Hippocampal formation (tissue), 2 donors: ENCODE data around the gene MYCN.

Source experiments
- DNase-seq, 2 donors: peaks; one replicate each; lab custom pipeline; 2025; lab: John Stamatoyannopoulos, UW

Gene MYCN

GRCh38 chr2:15976354-15976753, 36.0 kb downstream of the MYCN start:
- DNase-seq = no peak

GRCh38 chr2:15979051-15979758, 38.9 kb downstream of the MYCN start:
- DNase-seq = no peak

GRCh38 chr2:15979759-15980604, 39.6 kb downstream of the MYCN start:
- no peak for DNase-seq

GRCh38 chr2:15980605-15981098, 40.3 kb downstream of the MYCN start:
- DNase-seq = no peak

GRCh38 chr2:15981646-15982045, 41.3 kb downstream of the MYCN start:
- no peak for DNase-seq

- no peak for DNase-seq
These were observed 42.1 kb downstream of the MYCN start for GRCh38 chr2:15982285-15983044.

- no peak for DNase-seq
These were observed 43.1 kb downstream of the MYCN start for GRCh38 chr2:15983496-15983895.

DNA sequence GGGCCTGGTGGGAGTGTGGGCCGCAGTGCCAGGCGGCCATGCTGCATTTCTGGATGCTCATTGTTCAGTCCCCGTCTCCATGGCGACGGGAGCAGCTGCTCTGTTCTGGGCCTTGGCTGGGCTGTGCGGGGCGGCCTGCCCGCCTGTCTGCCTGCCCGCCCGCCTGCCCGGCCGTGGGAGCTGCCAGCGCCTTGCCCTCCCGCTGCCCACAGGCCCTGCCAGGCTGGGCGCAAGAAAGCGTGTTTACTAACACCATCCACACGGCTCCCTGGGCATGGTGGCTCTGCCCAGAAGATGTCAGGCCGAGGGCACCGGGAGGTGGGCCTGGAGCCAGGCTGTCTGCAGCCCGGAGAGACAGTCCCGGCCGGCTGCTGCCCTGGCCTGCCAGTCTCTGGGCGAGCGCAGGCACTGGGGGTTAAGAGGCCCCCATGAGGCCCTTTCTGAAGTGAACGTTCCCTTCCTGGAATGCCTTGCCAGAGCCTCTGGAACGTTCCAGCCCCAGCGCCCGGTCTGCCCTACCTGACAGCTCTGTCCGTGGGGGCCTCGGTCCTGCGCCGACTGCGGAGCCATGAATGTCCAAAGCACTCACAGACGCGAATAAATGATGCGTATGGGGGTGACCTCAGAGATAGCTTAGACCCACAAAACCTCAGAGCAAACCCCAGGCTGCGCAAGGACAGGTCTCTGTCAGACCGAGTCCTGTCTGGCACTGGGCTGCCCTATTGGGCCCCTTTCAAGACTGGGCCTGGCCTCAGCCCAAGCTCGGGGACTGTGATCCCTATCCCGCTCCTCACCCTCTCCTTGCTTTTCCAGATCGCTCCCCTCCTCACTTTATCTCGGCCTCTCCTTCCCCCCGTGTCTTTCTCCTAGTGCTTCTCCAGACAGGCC, 44.3 kb downstream of the MYCN start:
- peak; percentile 87 to 92 for DNase-seq

DNA sequence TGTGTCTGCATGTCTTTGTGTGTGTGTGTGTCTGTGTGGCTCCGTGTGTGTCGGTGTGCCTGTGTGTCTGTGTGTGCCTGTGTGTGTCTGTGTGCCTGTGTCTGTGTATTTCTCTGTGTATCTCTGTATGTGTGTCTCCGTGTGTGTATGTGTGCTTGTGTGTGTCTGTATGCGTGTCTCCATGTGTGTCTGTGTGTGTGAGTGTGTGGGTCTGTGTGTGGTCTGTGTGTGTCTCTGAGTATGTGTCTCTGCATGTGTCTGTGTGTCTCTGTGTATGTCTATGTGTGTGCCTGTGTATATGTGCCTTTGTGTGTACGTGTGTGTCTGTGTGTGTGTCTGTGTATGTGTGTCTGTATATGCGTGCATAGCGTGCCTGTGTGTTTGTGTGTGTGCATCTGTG, 45.2 kb downstream of the MYCN start:
- no peak for DNase-seq

- DNase-seq = no peak
These were observed 45.8 kb downstream of the MYCN start for GRCh38 chr2:15986068-15986560.

- DNase-seq = no peak
These were observed 46.3 kb downstream of the MYCN start for GRCh38 chr2:15986644-15987043.

- no peak for DNase-seq
These were observed 48.4 kb downstream of the MYCN start for GRCh38 chr2:15988733-15989132.

DNA sequence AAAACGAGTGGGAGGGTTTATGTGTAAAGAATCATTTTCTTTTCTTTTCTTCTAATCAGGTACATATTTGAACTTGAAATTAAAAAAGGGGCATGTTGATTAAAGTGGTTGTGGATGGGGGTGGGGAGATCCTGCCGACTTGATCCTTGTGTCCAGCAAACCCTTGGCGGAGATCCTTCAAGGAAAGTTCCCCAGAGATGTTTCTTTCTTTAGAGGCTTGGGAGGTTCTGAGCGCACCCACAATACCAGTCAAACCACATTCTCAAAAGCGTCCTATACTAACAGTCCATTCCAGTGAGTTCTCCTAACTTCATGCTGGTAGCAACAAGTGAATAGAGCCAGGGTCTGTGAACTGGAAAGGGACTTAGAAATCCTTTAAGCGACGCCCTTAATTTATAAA, 49.2 kb downstream of the MYCN start:
- no peak for DNase-seq

DNA sequence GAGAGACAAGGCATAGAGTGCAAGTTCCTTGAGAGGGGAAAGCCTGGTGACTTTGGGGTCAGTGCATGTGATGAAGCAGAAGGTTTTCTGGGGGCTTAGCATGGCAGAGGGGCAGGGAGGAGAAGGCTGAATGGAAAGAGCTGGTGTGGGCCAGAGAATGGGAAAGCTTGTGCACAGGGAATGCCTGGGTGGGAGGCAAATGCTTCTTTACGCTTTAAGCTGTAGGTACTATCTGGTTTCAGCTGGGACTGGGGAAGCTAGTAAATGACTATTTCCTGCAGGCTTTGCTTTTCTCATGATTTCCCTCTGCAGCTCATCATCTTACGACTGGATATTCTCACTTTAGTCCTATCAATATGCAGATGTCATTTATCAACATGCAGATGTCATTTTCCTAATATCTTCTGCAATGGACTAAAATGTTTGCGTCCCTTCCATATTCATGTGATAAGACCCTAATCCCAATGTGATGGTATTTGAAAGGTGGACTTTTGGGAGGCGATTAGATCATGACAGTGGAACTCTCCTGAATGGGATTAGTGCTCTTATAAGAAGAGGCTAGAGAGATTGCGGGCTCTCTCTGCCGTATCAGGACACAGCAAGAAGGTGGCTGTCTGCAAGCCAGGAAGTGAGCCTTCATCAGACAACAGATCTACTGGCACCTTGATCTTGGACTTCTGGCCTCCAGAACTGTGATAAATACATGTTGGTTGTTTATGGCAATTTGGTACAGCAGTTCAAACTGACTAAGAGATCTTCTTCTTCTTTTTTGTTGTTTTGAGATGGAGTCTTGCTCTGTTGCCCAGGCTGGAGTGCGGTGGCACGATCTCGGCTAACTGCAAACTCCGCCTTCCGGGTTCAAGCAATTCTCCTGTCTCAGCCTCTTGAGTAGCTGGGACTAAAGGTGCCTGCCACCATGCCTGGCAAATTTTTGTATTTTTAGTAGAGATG, 50.1 kb downstream of the MYCN start:
- no peak for DNase-seq

GRCh38 chr2:15991231-15991630, 50.9 kb downstream of the MYCN start:
- no peak for DNase-seq

DNA sequence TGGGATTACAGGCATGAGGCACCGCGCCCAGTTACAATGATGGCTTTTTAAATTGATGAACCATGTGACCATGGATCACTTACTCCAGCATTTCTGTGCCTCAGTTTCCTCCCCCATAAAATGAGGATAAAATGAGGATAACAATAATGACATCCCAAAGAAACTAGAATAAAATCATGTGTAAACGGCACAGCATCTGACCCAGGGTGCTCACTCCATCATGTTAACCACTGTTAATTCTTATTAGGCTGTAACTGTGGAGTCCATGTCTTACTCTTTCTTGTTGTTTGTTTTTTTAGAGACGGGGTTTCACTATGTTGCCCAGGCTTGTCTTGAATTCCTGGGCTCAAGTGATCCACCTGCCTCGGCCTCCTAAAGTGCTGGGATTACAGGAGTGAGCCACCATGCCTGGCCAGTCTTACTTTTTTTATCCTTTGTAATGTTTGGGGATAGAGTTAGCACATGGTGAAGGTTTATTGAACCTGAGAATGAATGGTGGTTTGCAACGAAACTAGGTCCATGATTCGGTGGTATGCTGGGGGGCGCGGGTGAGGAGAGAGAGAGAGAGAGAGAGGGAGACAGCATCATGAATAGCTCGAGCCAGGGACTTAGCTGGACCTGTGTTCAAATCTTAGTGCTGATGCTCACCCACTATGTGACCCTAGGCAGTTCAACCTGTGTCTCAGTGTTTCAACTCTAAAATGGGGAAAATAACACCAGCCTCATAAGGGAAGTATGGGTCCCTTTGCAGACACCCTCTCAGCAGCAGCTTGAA, 52.3 kb downstream of the MYCN start:
- DNase-seq = no peak

GRCh38 chr2:15993232-15993610, 52.9 kb downstream of the MYCN start:
- DNase-seq = no peak

DNA sequence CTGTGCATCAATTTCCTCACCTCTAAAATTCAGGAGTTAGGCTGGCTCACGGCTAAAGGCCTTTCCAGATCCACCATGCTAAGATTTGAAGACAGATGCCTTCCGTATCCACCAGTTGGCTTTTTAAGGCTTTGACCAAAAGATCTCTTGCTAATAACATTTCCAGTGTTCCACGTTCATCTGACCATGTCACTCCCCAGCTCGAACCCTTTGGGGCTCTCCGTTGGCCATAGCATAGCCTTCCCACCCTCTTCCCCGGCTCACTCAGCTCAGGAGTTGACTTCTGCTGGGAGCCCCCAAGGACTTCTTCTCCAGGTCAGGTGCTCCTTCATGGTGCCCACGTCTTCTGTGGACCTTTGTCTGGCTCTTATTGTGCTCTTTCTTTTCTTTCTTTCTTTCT, 53.3 kb downstream of the MYCN start:
- no peak for DNase-seq

DNA sequence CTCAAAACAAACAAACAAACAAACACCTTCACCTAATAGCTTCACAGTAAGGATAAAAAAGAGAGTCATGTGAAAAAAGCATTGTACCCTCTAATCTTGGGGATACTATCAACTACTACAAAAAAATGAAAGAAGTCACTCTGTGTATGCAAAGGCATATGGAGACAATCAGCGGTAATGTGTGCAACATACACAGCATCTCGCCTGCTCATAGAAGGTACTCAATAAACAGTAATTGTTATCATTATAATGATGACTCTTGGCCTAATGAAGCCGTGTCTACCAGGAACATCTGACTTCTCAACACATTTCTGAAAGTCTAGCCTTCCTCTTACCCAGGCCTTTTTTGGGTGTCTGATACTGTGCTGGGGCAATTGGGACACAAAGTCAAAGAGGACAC, 55.3 kb downstream of the MYCN start:
- no peak for DNase-seq
